HG03139 (cell line): Measurements from ENCODE around the gene MID1.

Source experiments
- ATAC-seq: cut with Tn5 transposase; IDR thresholded peaks from one replicate; pipeline ENCODE4 v1.9.1; 2021; ENCODE audit not compliant: unreplicated experiment

The MID1 gene

DNA sequence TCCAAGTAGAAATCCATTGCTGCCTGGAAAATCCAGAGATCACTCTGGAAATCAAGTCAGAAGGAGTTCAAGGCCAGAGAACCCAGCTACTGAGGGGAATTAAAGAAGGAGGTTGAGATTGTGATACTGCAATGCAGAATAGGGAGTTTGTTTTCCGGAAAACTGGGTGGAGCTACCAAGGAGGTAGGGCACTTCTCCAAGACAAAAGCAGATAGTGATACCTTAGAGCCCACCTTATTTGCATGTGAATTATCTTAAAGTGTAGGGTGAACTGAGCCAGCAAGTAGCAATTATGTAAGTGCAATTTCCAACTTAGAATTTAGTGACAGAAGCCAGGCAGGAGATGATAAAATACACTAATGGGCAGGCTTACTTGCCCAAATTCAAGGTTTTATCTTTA, 178.9 kb downstream of the MID1 start:
- no peak for ATAC-seq

DNA sequence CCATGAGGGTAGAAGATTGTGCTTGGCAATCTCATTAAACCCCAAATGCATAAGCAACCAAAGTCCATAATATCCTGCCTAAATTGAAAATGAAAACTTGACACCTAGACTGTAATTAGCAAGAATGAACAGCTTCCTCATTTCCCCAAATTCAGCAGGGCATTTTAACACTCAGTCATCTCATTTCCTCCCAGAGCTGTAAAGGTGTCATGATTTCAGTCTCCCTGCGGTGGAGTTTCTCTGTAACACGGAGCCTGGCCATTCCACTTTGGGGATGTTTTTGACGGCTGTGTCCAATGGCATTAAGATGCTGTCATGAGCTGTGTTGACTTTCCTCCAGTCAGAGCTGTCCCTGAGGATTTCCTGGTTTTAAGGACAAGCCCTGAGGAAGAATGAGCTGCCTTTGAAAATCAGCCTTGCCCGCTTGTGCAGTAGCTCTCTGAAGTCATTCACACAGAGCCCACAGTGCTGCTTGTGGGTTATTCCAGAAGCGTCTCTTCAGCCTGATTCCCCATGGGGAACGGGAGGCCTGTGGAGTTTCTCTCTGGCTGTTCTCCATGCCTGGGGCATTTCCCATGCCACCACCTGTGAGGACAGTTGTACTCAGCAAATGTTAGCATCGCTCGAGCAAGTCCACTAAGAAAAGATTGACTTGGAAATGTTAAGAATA, 187.0 kb downstream of the MID1 start:
- ATAC-seq, result no peak

DNA sequence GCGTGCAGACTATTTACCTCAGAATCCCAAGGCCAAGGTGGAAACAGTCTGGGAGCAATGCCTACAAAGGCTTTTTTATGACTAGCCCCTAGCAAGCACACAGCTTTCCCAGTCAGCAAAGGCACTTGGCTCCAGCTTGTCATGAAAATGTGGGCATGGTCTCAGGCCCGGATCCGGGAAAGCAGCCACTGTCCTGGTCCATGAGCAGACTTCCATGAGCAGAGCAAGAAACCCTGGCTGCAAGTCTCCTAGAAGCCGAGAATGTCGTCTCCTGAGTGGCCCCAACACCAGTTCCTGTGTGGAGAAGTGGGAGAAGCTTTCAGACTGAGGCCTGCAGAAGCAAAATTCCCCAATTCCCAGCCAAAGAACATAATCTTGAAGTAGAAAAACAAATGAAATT, 190.5 kb downstream of the MID1 start:
- ATAC-seq, result no peak

DNA sequence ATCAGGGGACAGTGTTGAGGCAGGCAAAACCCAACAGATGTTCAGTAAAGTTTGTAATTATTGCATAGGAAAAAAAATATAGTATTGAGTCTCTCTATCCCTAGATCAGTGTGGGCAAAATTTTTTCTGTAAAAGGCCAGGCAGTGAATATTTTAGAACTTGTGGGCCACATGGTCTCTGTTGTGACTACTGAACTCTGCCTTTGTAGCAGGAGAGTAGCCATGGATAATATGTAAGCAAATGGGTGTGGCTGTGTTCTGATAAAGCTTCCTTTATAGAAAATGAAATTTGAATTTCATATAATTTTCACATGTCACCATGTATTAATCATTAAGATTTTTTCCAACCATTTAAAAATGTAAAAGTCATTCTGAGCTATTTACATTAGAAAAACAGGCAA, 193.1 kb downstream of the MID1 start:
- no peak for ATAC-seq

DNA sequence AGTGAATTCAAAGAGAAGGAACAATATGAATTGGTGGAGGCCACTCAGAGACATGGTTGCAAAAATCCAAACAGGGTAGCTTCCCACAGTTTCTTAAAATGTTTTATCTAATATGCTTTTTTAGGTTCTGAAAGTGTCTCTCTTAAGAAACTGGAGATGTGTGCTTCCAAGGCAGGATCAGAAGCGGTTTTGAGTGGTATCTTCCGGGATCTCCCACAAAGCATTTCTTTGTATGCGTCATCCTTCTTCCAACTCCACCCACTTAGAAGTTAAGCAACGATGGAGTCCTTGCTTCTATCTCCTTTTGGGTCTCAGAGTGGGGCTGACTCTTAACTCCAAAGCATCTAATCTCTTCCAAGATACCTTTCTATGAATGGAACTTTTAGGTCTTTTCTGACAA, 196.7 kb downstream of the MID1 start:
- ATAC-seq, result no peak

DNA sequence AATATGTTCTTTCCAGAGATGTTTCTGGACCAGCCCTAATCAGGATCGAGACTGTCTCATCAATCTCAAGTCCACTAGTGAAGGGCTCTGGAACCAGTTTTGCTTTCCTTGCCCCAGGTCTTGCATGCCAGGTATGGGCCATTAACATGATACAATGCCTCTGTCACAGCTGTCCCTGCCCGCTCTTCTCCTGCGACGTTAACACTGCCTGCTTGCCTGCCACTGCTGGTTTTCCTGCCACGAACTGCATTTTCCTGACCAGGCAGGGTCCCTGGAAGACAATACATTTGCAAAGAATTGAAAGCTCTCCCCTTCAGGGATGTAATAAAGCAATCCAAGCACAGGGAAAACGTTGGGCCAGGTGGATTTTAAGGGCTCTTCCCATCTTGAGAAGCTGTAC, 200.3 kb downstream of the MID1 start:
- ATAC-seq, result no peak

DNA sequence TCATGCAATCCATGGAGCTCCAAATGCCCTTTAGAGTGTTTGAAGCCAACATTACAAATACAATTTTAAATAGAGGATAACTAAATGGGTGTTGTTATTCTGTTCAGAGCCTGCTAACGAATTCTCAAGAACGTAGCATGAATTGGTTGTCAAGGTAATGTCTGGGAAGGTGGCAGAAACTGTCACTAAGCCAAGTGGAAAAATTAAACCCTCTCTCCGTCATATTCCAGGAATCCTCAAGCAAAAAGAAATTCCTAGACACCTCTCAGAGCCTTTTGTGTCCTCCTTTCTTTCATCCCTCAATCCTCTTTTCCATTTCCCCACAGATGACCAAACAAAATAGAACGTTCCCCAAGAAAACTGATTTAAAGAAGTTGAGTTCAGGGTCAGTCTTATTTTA, 204.0 kb downstream of the MID1 start:
- no peak for ATAC-seq

DNA sequence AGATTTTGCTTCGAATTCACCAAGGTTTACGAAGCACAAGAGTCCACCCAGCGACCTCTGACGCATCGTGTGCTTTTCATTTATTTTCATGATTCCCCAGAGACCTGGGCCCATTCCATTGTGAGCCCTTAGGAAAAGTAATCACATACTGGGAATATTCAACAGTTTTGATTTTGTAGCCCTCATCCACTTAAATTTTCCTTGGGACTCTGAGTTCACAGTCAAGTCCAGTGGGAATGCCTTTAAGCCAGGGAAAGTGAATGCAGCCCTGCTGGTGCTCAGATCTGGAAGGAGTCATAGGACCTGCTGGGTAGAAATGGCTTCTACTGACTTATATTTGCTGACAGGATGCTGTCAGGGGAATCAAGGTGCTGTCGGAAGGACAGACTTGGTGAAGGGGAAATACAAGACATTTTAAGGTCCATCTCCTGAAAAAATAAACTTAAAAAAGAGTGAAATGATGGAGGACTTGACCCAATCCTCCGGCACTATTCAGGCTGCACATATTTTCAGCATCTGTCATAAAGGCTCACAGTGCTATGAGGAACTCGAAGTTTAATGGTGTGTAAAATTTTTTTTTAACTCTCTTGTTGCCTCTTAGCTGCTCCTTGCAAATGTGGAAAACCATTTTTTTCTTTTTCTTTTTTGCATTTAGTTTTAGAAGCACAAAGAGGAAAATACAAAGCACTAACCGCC, 204.9 kb downstream of the MID1 start:
- no peak for ATAC-seq

DNA sequence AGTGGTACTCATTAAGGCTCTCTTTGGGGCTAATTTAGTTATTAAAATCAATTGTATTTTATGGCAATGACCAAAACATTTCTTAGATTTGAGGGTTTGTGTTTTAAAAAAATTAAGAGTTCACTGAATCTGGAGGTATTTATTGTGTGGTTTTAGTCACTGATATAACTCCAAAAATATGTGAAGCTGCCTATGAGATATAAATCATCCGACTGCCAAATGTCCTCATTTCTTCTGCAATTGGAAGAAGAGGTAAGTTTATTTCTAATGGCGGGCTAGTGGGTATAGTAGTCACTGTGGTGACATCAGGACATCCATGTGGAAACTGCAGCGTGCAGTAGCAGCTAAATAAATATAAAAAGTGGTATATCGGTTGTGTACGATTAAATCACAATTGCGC, 205.5 kb downstream of the MID1 start:
- no peak for ATAC-seq

DNA sequence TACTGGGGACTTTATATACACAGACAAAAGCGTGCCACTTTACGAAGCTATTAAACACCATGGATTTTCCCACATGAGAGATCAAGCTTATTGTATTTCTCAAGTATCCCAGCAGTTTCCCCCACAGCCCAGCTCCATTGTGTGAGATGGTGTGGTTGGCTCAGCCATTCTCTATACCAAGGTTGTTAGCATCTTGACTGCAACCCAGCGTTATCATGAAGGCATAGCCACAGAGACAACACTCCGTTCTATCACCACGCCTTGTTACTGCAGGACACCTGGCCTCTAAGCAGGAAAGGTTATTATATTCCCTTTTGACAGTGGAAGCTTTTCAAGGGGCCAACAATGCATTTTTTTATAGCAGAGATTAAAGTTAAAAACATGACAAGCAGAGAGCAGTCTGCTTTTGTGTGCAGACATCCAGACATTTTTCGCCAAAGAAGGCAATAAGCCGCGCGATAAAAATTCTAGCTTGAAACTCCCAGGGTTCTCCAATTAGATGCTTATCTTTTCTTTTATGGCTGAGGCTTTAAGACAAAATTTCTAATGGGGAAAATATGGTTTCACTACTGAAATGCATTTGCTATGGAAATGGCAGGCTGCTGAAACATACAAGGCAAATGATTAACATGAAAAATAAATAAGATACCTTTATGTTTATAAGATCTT, 206.1 kb downstream of the MID1 start:
- ATAC-seq, result no peak

DNA sequence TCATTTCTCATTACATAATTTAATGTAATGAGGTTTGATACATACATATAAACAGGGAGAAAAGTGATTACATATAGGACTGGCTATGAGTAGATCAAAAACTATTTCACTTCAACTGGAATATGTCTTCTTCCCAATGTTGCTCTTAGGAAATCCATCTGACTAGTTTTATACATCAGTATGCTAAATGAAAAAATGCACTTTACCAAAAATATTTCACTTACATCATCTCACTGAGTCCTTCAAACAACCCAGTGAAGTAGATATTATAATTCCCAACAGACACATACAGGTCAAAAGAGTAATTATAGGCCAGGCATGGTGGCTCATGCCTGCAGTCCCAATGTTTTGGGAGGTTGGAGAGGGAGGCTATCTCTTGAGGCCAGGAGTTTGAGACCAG, 215.9 kb downstream of the MID1 start:
- no peak for ATAC-seq

DNA sequence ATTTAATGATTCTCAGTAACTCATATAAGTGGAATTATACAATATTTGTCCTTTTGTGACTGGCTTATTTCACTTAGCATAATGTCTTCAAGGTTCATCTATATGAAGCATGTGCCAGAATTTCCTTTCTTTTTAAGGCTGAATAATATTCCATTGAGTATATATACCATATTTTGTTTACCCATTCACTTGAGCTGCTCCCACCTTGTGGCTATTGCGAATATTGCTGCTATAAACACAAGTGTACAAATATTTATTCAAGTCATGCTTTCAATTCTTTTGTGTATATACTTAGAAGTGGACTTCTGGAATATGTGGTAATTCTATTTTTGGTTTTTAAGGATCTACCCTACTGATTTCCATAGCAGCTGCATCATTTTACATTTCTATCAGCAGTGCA, 219.1 kb downstream of the MID1 start:
- ATAC-seq, result no peak

DNA sequence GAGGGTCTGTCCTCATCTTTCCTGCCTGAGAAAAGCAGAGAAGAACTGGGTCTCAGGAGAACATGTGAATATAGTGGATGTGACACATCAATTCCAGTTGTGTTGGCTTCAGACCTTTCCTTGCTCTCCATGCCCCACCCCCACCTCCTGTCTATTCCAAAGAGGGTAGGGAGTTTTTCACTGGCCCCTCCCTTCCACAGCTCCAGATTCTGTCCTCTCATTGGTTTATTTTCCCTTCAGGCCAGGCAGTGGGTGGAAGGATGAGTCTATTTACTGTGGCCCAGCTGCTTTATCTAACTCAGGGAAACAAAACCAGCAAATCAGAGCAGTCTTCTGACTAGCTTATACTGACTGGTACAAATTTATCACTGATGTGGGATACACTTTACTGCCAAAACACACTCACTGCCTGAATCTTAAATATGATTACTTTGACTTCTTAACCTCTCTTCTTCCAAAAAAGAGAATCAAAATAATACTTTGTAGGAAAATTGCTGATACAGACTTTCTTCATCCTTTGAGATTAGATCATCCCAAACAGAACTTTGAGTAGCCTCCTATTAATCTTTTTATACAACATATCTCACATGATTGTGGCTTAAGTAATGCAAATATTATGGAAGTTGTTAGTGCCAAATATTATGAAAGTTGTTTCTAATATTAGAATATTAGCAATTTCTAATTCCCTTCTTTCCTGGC, 221.2 kb downstream of the MID1 start:
- no peak for ATAC-seq

DNA sequence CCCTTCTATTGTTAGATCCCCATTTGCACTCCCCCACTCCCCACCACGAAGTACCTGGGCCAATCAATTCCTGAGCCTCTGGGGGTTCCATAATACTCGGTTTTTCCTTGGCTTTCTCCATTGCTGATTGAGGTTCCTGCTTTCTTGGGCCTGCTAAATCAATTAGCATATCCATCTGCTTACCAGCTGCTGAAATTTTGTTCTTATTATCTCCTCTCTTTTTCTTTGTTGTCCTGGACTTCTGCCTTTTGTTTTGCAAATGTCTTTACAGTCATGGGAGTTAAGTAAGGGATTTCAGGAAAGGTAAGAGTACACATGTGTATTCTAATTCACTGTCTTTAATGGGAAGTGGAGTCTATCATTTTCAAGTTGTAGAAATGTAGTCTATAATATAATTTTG, 222.2 kb downstream of the MID1 start:
- ATAC-seq, result no peak

DNA sequence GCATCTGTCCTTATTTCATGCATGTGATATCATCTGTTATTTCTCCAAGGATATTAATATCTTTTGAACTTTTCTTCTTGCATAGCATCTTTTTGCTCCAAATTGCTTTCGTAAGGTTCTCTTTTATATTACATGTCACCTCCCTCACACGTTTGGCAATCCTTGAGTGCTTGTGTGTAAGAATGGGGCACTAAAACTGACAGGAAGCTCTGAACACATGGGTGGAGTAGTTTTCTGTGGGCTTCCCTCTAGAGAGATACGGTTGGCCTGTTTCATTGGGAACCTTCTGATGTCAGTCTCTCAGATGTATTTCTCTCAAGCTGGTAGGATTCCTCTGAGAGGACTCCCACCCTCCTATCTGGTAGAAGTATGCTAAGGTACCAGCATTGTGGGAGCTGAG, 223.0 kb downstream of the MID1 start:
- ATAC-seq, result no peak

DNA sequence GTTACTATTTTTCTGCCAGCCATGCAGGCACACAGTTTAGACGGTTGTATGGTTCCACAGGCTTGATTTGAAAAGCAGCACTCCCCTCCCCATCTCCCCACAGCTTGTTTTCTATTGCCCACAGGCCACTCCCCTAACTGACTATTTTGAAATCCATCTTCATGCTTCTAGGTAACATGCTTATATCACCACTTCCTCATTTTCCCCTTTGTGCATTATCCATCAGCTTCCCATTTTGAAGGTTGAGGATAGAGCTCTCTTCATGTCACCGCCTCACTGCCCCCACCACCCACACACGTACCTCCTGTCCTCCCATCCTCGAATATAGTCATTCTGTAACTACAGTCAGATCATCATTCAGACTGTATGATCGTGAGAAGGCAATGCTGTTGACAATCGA, 224.7 kb downstream of the MID1 start:
- ATAC-seq, result no peak
